GM12891 (cell line): ENCODE results near the gene PAN3.

Experiments
- POLR2A ChIP-seq: IDR thresholded peaks from 2 replicates; pipeline ENCODE4 v1.6.1; 2011; ENCODE audit warnings: low read depth, low read length, control low read depth
- POLR2AphosphoS5 ChIP-seq: IDR thresholded peaks from 2 replicates; pipeline ENCODE4 v1.6.1; 2011; ENCODE audit warnings: low read depth, low read length, control low read depth
- TAF1 ChIP-seq: IDR thresholded peaks from 2 replicates; pipeline ENCODE4 v1.6.1; 2011; ENCODE audit warnings: low read depth, low read length, control low read depth

DNA sequence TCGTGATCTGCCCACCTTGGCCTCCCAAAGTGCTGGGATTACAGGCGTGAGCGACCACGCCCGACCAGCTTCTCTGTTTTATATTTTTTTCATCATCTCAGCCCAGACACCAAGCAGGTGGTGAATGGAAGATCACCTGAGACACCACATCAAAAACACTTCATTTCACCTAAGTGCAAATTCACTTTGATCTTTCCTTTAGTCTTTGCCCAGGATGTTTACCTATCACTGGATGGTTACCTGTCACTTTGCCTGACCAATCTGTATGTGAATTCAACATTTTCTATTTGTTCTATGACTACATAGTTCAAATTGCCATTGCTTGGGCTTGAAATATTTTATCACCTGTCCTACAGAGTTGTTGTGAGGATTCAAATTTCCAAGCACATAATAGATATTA, 65.7 kb downstream of the PAN3 start:
- no peak for TF ChIP-seq POLR2A
- TF ChIP-seq POLR2AphosphoS5, result no peak
- no peak for TF ChIP-seq TAF1
